Stimulated activated CD4-positive, alpha-beta T cell treated with anti-CD3 and anti-CD28 coated beads, Interleukin-4, amount 100 ng/mL, for 1 hour (primary cell): ENCODE data around the gene NUTM1.
A peak's percentile ranks its signal among the peaks of the same experiment; 100 is the strongest.
"Not testable (repeated sequence)": the region's sequence is repeated elsewhere in the genome, so short reads cannot be mapped to it uniquely, and the experiment has no call there.

Experiments used
- DNase-seq: peaks from one replicate; pipeline ENCODE4 v3.0.0-alpha.2; 2020

Gene NUTM1

DNA sequence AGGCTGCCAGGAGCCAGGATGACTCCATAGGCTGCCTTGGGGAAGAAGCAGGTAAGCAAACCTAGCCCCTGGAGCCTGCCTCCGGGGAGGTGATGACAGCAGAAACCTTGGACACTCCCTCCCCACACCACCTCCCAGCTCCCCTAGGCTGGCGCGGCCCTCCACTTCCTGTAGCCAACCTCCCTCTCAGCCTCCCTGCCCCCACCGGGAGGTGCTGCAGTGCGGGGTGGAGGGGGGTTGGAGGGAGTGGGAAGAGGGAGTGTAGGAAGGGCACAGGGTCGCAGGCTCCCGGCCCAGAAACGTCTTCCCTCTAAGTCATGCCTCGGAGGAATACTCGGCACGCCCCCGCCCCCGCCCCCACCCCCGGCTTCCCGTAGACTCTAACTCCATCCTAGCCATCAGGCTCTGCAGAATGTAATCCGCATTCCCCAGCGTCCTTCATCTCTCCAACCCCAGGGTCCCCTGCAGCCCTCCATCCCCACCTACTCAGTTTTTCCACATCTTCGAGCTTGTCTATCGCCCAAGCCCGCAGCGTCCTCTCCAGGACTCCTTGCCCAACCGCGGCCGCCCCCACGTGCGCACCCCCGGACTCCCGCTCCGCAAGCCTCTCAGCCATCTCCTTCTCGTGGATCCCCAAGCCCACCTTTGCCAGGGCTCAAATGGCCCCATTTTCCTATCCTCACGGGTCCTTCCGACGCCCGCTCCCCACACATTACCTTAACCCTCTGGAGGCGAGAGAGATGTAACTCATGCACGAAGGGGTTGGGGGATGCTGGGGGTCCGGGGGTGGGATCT lies 23.4 kb downstream of the NUTM1 start:
- peak; percentile 48 for DNase-seq

DNA sequence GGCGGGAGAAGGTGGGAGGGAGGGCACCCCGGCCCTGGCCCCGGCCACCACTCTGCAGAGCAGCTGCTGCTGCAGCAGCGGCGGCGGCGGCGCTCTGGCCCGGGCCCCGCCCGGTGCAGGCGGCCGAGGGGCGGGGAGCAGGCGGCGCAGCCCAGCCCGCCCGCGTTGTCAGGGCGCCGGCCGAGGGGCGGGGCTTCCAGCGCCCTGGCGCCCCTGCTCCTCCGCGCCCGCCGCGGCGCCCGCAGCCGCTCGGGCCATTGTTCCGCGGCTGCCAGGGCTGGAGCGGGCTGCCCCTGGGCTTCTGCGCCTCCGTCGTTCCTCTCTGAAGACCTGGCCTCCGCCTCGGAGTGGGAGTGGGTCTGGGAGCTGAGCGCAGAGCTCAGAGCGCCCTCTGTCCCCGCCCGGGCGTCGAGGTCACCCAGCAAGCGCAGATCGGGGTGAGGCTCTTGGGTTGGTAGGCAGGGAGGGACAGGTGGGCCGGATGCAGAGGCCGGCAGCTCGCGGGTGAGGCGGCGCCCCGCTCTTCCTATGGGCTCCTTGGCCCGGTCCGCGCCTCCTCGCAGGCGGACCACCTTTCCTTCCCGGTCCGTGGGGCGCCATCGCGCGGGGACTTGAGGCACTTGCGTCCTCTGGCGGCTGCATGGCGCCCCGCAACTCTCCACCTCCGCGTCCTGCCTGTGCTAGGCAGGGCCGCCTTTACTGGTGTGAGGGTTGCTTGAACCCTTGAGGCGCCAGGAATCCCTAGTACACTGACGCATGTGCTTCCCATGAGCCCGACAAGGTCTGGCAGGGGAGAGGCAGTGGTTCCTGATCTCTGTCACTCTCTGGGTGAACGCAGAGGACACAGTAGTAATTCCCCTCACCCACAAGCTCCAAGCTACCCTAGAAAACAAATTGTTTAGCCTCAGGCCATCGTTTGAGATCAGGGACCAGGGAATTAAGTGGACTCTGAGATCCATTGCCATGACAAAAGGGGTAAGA lies 24.3 kb downstream of the NUTM1 start, which contains the start of gene LPCAT4:
LPCAT4 (minus strand) TSS at position 96 of the 981 bp plus-strand sequence. CDS start 96 bp downstream, outside the sequence.
- DNase-seq: peak; percentile 86

- DNase-seq: no peak
These were observed 27.0 kb downstream of the NUTM1 start for GRCh38 chr15:34370129-34370528.

GRCh38 chr15:34370643-34371042 lies 27.5 kb downstream of the NUTM1 start:
- no peak for DNase-seq

DNA sequence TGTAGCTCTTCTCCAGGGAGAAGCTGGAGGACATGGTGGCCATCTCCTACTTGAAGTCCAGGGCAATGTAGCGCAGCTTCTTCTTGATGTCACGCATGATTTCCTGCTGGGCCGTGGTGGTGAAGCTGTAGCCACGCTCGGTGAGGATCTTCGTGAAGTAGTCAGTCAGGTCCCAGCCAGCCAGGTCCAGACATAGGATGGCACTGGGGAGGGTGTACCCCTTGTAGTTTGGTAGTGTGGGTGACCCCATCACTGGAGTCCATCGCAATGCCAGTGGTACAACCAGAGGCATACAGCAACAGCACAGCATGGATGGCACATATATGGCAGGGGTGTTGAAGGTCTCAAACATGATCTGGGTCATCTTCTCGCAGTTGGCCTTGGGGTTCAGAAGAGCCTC lies 30.8 kb downstream of the NUTM1 start:
- no peak for DNase-seq

DNA sequence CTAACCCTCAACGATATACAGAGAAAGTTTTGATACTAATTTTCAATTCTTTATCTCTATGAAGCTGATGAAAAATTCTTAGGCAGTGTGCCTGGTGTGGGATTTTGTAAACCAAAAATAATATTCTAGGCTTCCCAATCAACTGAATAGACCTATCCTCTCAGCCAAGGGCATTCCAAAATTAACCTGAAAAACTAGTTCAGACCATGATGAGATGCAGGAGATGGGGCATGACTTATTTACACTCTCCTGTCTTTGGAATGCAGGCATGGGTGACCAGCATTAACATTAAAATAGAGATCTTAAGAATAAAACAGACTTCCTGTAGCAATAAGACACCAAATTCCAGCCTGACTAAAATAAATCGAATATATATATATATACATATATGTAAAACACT lies 31.7 kb downstream of the NUTM1 start:
- no peak for DNase-seq

DNA sequence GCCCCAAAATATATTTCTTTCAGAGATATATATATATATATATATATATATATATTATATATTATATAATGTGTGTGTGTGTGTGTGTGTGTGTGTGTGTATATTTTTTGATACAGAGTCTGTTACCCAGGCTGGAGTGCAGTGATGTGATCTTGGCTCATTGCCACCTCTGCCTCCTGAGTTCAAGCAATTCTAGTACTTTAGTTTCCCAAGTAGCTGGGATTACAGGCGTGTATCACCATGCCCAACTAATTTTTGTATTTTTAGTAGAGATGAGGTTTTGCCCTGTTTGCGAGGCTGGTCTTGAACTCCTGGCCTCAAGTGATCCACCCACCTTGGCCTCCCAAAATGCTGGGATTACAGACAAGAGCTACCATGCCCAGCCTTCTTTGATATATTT lies 32.4 kb downstream of the NUTM1 start:
- not testable (repeated sequence) for DNase-seq

- no peak for DNase-seq
These were observed 33.7 kb downstream of the NUTM1 start for GRCh38 chr15:34376856-34377255.

DNA sequence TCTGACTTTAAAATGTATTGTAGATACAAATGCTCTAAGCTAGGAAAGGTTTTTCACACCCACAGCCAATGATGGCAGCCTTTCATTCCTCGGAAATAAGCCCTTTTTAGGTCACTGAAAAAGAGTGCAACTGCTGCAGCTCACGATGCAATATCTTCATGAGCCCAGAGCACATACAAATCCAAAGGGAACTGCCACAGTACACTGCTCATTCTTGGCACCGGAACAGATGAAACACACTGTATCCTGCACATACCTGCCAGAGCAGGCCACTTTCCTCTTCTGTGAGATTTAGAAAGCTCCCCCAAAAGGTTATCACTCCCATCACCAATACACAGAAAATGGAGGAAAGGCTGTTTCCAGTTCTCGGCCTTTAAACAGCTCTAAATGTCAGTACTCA lies 37.4 kb downstream of the NUTM1 start:
- DNase-seq: not testable (repeated sequence)

- DNase-seq: not testable (repeated sequence)
These were observed 38.9 kb downstream of the NUTM1 start for GRCh38 chr15:34381829-34382521.

GRCh38 chr15:34389594-34390086 lies 46.5 kb downstream of the NUTM1 start:
- DNase-seq: not testable (repeated sequence)

GRCh38 chr15:34392981-34393380 lies 49.9 kb downstream of the NUTM1 start:
- DNase-seq: not testable (repeated sequence)

DNA sequence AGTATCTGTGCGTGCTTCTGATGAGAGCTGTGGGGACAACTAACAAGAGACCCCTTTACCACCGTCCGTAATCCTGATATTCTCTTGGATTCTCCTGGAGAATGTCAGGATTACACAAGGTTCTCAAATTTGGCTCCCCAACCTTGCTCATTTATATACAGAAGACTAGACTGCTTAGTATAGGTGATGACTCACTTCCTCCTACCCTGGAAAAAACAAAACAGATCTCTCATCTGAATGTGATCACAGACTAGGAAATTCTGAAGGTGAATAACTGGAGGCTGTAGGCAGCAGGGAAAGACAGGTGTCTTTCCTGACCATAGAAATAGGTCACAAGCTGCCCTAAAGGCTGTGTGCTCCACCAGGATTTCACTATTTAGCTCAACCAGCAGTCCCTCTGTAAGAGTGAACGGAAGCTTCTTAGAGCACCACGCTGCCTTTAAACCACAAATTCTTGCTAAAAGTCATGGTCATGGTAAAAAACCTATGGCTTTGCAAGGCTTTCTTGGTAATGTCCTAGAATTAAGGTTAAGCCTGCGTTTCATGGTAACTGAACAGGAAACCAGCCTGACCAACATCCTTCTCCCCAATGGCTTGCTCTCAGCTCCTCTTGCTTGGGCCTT lies 54.6 kb downstream of the NUTM1 start:
- DNase-seq: not testable (repeated sequence)

- DNase-seq: not testable (repeated sequence)
These were observed 60.1 kb downstream of the NUTM1 start for GRCh38 chr15:34403160-34403598.

- not testable (repeated sequence) for DNase-seq
These were observed 60.8 kb downstream of the NUTM1 start for GRCh38 chr15:34403899-34404298.
